Nephron (organoid): ENCODE measurements around the gene ERRFI1.

Experiments used
- H3K27ac Mint-ChIP-seq, 3 experiments: 2 replicates each; pipeline ENCODE4 v1.8.0; 2020; ENCODE audit warnings: mixed read lengths in 3 of 3, mild to moderate bottlenecking in 2 of 3, moderate library complexity in 1 of 3
- H3K27me3 Mint-ChIP-seq: 2 replicates; pipeline ENCODE4 v1.8.0; 2021; ENCODE audit warnings: low read depth, mild to moderate bottlenecking, moderate library complexity, mixed read lengths
- H3K36me3 Mint-ChIP-seq: 2 replicates; pipeline ENCODE4 v1.8.0; 2020; ENCODE audit warnings: low read depth, mixed read lengths
- H3K4me1 Mint-ChIP-seq: 2 replicates; pipeline ENCODE4 v1.8.0; 2020; ENCODE audit warnings: mixed read lengths
- H3K4me3 Mint-ChIP-seq, 3 experiments: 2 replicates each; pipeline ENCODE4 v1.8.0; 2020; ENCODE audit warnings: mild to moderate bottlenecking in 3 of 3, mixed read lengths in 3 of 3, moderate library complexity in 2 of 3
- H3K9me3 Mint-ChIP-seq: 2 replicates; pipeline ENCODE4 v1.8.0; 2020; ENCODE audit warnings: mixed read lengths
- TF ChIP-seq, protein P1 (sequence below), 3 experiments: fragments of 200-600 bp; sonication (generic); IDR thresholded peaks; one replicate each; pipeline ENCODE4 v1.5.0; 2021; ENCODE audit warnings: antibody characterized with exemption in 3 of 3; ENCODE audit not compliant: unreplicated experiment in 3 of 3

ERRFI1 gene

DNA sequence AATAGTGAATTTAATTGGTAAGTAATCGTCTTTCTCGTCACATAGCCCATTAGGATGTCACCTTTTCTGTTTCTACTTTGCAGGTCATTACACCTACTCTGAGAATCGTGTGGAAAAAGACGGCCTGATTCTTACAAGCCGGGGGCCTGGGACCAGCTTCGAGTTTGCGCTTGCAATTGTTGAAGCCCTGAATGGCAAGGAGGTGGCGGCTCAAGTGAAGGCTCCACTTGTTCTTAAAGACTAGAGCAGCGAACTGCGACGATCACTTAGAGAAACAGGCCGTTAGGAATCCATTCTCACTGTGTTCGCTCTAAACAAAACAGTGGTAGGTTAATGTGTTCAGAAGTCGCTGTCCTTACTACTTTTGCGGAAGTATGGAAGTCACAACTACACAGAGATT is 41.3 kb downstream of the ERRFI1 start:
- H3K27me3 Mint-ChIP-seq = no peaks in the 10 kb centered on the region
- TF ChIP-seq, protein P1, sequence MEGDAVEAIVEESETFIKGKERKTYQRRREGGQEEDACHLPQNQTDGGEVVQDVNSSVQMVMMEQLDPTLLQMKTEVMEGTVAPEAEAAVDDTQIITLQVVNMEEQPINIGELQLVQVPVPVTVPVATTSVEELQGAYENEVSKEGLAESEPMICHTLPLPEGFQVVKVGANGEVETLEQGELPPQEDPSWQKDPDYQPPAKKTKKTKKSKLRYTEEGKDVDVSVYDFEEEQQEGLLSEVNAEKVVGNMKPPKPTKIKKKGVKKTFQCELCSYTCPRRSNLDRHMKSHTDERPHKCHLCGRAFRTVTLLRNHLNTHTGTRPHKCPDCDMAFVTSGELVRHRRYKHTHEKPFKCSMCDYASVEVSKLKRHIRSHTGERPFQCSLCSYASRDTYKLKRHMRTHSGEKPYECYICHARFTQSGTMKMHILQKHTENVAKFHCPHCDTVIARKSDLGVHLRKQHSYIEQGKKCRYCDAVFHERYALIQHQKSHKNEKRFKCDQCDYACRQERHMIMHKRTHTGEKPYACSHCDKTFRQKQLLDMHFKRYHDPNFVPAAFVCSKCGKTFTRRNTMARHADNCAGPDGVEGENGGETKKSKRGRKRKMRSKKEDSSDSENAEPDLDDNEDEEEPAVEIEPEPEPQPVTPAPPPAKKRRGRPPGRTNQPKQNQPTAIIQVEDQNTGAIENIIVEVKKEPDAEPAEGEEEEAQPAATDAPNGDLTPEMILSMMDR (IDR thresholded peaks at IDR 0.05; ENCODE audit: unreplicated experiment in 3 of 3) = no peak
- H3K36me3 Mint-ChIP-seq = peaks cover 59% of the 10 kb centered on the region
- H3K4me1 Mint-ChIP-seq = no peaks in the 10 kb centered on the region
- no peak overlapping the region for H3K4me3 Mint-ChIP-seq
- no peaks in the 10 kb centered on the region for H3K9me3 Mint-ChIP-seq
- no peak overlapping the region for H3K27ac Mint-ChIP-seq

DNA sequence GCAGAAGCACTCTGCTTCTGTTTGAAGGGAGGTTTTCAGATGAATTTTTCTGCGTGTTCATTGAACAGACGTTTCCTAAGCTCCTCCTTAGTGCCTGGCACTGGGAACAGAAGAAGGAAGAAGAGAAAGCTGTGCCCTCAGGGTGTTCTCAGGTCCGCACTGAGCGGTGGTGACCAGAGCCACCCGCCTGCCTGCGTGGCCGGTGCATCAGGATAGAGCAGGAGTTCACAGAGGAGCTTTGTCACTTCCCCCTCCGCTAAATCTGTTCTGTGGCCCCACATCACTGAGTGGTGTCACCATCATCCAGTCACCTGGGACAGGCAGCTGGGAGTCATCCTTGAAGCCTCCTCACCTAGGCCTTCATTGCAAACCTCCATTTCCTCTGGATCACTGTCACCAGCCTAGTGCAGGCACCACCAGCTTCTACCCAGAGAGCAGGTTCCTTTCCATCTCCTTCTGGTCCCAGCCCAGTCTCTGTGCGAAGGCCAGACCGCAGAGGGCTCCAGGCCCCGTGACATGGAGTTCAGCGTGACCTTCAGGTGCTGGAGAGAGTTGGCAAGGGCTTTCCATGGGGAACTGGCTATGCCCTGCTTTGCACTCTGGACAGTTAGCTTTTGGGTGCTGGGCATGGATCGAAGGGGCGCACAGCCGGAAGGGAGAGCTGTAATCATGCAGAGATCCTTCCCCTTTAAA is 42.9 kb downstream of the ERRFI1 start:
- TF ChIP-seq, protein P1 (IDR thresholded peaks at IDR 0.05; ENCODE audit: unreplicated experiment in 3 of 3) = no peak
- H3K27me3 Mint-ChIP-seq = no peaks in the 10 kb centered on the region
- H3K27ac Mint-ChIP-seq = no peak overlapping the region
- no peaks in the 10 kb centered on the region for H3K4me1 Mint-ChIP-seq
- H3K36me3 Mint-ChIP-seq = peaks cover 71% of the 10 kb centered on the region
- no peak overlapping the region for H3K4me3 Mint-ChIP-seq
- H3K9me3 Mint-ChIP-seq = no peaks in the 10 kb centered on the region

DNA sequence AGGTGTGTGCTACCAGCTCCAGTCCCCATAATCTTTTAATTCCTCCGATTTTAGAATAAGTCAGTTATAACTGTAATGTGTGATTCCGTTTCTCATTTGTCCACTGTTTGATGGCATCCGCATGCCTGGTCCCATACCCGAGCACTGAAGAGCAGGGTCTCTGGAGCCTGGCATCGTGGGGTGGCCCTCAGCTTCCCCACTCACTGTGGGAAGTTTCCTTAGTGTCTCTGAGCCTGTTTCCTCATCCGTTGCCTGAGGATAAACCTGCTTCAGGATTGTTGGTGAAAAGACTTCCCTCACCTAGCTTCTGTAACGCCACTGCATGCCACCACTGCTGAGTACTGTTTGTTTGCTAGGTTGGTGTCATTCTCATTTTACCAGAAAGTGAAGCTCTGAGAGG is 45.1 kb downstream of the ERRFI1 start:
- Mint-ChIP-seq H3K9me3 (no peaks in the 10 kb centered on the region), H3K27ac (no peak overlapping the region), H3K36me3 (peaks cover 67% of the 10 kb centered on the region), H3K27me3 (no peaks in the 10 kb centered on the region), H3K4me1 (no peaks in the 10 kb centered on the region), H3K4me3 (no peak overlapping the region)
- TF ChIP-seq, protein P1 (IDR thresholded peaks at IDR 0.05; ENCODE audit: unreplicated experiment in 3 of 3) = no peak

DNA sequence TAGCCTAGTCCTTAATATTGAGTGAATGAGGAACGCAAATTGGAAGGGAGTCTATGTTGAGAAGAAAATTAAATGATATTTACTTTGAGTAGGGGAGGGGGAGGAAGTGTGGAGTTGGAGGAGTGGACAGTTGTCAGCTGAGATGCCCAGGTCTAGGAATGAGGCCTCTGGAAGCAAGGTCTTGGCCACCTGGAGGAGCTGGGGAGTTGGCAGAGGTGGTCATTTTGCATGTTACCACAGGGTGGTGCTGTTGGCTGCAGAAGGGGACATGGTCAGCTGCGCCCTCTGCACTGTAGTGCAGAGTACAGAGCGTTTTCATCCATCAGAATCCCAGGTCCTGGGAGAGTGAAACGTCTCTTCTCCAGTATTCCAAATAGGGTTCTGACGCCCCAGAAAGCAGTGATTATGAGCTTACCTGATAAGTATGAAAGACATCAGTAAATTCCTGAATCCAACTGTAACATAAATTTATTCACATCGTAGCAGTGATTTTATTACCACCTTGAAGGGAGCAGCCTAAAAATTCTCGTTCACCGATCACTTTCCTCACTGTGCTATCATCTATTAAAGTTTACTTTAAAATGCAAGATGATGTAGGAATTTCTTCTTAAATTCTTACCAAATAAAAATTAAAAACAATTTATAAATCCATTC is 50.8 kb downstream of the ERRFI1 start:
- H3K4me3 Mint-ChIP-seq = no peak overlapping the region
- H3K36me3 Mint-ChIP-seq = peaks cover 67% of the 10 kb centered on the region
- H3K27ac Mint-ChIP-seq = peak overlapping the region in 1 of 3 experiments; percentile 11
- no peaks in the 10 kb centered on the region for H3K4me1 Mint-ChIP-seq
- no peaks in the 10 kb centered on the region for H3K27me3 Mint-ChIP-seq
- no peaks in the 10 kb centered on the region for H3K9me3 Mint-ChIP-seq
- TF ChIP-seq, protein P1 (IDR thresholded peaks at IDR 0.05; ENCODE audit: unreplicated experiment in 3 of 3) = peak; percentile 82 to 90 (median 85)

DNA sequence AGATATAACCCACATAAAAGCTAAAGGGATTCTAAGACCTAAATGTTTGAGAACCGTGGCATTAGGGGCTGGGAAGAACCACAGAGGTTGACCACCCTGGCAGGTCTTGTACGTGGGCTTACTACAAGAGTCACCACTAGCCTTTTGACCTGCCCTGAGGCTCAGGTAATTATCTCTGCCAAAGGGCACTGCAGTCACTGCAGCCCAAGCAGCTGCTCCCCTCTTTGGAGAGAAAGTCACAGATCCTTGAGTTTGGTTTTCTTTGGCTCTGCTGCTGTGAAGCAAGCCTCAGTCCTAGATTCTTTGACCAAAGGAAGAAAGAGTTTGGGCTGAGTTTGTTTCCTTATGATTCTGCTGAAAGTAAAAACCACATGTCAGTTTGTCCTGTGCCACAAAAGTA is 53.0 kb downstream of the ERRFI1 start:
- no peaks in the 10 kb centered on the region for H3K4me1 Mint-ChIP-seq
- H3K9me3 Mint-ChIP-seq = no peaks in the 10 kb centered on the region
- TF ChIP-seq, protein P1 (IDR thresholded peaks at IDR 0.05; ENCODE audit: unreplicated experiment in 3 of 3) = no peak
- peaks cover 63% of the 10 kb centered on the region for H3K36me3 Mint-ChIP-seq
- no peaks in the 10 kb centered on the region for H3K27me3 Mint-ChIP-seq
- H3K4me3 Mint-ChIP-seq = no peak overlapping the region
- H3K27ac Mint-ChIP-seq = no peak overlapping the region

DNA sequence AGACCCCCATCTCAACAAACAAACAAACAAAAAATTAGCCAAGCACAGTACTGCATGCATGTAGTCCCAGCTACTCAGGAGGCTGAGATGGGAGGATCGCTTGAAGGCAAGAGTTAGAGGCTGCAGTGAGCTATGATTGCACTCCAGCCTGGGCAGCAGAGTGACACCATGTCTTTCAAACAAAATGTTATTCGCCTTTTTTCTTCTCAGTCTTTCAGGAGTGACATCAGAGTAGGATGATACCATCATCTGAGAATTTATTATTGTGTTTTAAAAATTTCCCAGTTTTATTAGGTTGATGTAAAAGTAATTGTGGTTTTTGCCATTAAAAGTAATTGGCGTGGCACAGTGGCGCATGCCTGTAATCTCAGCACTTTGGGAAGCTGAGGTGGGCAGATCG is 53.8 kb downstream of the ERRFI1 start:
- H3K4me1 Mint-ChIP-seq = no peaks in the 10 kb centered on the region
- no peak overlapping the region for H3K4me3 Mint-ChIP-seq
- no peaks in the 10 kb centered on the region for H3K27me3 Mint-ChIP-seq
- no peaks in the 10 kb centered on the region for H3K9me3 Mint-ChIP-seq
- no peak overlapping the region for H3K27ac Mint-ChIP-seq
- TF ChIP-seq, protein P1 (IDR thresholded peaks at IDR 0.05; ENCODE audit: unreplicated experiment in 3 of 3) = no peak
- peaks cover 59% of the 10 kb centered on the region for H3K36me3 Mint-ChIP-seq
